SK-N-SH (cell line): Measurements from ENCODE around the gene ASTN2. TPM values are rescaled to one million over a fixed set of nuclear protein-coding genes. Genes with fewer than 3 reads are reported as not detected.

Experiments
- CTCF ChIA-PET: fragments of 300-600, 350-600 bp; formaldehyde crosslinking; extraction: SDS; loops from one replicate; lab custom pipeline; 2021; lab: Yijun Ruan, JAX
- POLR2A ChIA-PET: fragments of 350-600 bp; sonication (Branson Sonifier 250); formaldehyde crosslinking; extraction: SDS; loops from one replicate; lab custom pipeline; 2020; ENCODE audit warnings: antibody characterized with exemption, inconsistent platforms; lab: Yijun Ruan, JAX
- DNase-seq: peaks from one replicate; pipeline ENCODE4 v3.0.0; 2012
- H2AFZ ChIP-seq: fragments of 200-600 bp; sonication (generic); 2 replicates; pipeline ENCODE4 v1.8.1; 2016; ENCODE audit warnings: antibody characterized with exemption, mild to moderate bottlenecking, low read depth
- H3F3A ChIP-seq: fragments of 200-600 bp; sonication (generic); replicated peaks from 2 replicates; pipeline ENCODE3; 2016; ENCODE audit warnings: antibody characterized with exemption, mild to moderate bottlenecking; ENCODE audit not compliant: insufficient read depth
- H3K27ac ChIP-seq, 2 experiments: fragments of 200-500 bp in 1 of 2; fragments of 200-600 bp in 1 of 2; sonication (Bioruptor generic) in 1 of 2; sonication (generic), shearing (Covaris generic) in 1 of 2; 2 replicates each; pipeline versions ENCODE4 v1.5.1 to v1.6.1; 2014 to 2016; ENCODE audit warnings: low read depth in 2 of 2, inconsistent platforms in 1 of 2, low read length in 1 of 2, mild to moderate bottlenecking in 1 of 2, mixed read lengths in 1 of 2
- H3K27me3 ChIP-seq: fragments of 200-600 bp; sonication (generic), shearing (Covaris generic); 2 replicates; pipeline ENCODE4 v1.6.1; 2016; ENCODE audit warnings: mixed run types; ENCODE audit not compliant: insufficient read depth
- H3K36me3 ChIP-seq, 2 experiments: fragments of 200-500 bp in 1 of 2; fragments of 200-600 bp in 1 of 2; sonication (Bioruptor generic) in 1 of 2; sonication (generic) in 1 of 2; replicated peaks in 1 of 2; 2 replicates each; pipeline versions ENCODE3 to v1.5.1; 2014 to 2016; ENCODE audit warnings: low read length in 1 of 2, mild to moderate bottlenecking in 1 of 2; ENCODE audit not compliant: insufficient read depth in 2 of 2, control insufficient read depth in 1 of 2
- H3K4me1 ChIP-seq, 2 experiments: fragments of 200-500 bp in 1 of 2; fragments of 200-600 bp in 1 of 2; sonication (Bioruptor generic) in 1 of 2; sonication (generic), shearing (Covaris generic) in 1 of 2; 2 replicates each; pipeline versions ENCODE4 v1.5.1 to v1.6.1; 2014 to 2016; ENCODE audit warnings: low read depth in 1 of 2, low read length in 1 of 2, mixed run types in 1 of 2; ENCODE audit not compliant: insufficient read depth in 2 of 2, control insufficient read depth in 1 of 2
- H3K4me2 ChIP-seq: fragments of 200-600 bp; sonication (generic), shearing (Covaris generic); 2 replicates; pipeline ENCODE4 v1.6.1; 2017; ENCODE audit warnings: mixed run types
- H3K4me3 ChIP-seq, 2 experiments: fragments of 200-500 bp in 1 of 2; fragments of 200-600 bp in 1 of 2; sonication (Bioruptor generic) in 1 of 2; sonication (generic), shearing (Covaris generic) in 1 of 2; 2 replicates each; pipeline versions ENCODE4 v1.5.1 to v1.8.1; 2014 to 2016; ENCODE audit warnings: low read depth in 2 of 2, inconsistent platforms in 1 of 2, low read length in 1 of 2, mild to moderate bottlenecking in 1 of 2, mixed read lengths in 1 of 2, moderate library complexity in 1 of 2
- H3K79me2 ChIP-seq: fragments of 200-600 bp; sonication (generic); 2 replicates; pipeline ENCODE4 v1.8.1; 2017; ENCODE audit warnings: mild to moderate bottlenecking; ENCODE audit not compliant: insufficient read depth
- H3K9ac ChIP-seq: fragments of 200-600 bp; sonication (generic); 2 replicates; pipeline ENCODE4 v1.6.1; 2017; ENCODE audit warnings: mixed run types
- H3K9me2 ChIP-seq: fragments of 200-600 bp; sonication (generic); 2 replicates; pipeline ENCODE4 v1.6.1; 2017; ENCODE audit warnings: mixed run types
- H3K9me3 ChIP-seq: fragments of 200-600 bp; sonication (generic); 2 replicates; pipeline ENCODE4 v1.6.1; 2017; ENCODE audit warnings: mixed run types, mild to moderate bottlenecking, moderate library complexity
- H4K20me1 ChIP-seq: fragments of 200-600 bp; sonication (generic); 2 replicates; pipeline ENCODE4 v1.6.1; 2017; ENCODE audit warnings: mild to moderate bottlenecking, mixed run types; ENCODE audit not compliant: insufficient read depth
- EP300 ChIP-seq, 2 experiments: IDR thresholded peaks; 2 replicates each; pipeline versions ENCODE4 v1.4.0 to v1.6.1; 2012; ENCODE audit warnings: borderline replicate concordance in 1 of 2, low read depth in 1 of 2, low read length in 1 of 2
- NFIC ChIP-seq: IDR thresholded peaks from 2 replicates; pipeline ENCODE4 v1.4.0; 2012; ENCODE audit warnings: borderline replicate concordance
- NRF1 ChIP-seq: IDR thresholded peaks from 2 replicates; pipeline ENCODE4 v1.6.1; 2012; ENCODE audit warnings: low read depth, mild to moderate bottlenecking, low read length
- RFX5 ChIP-seq: IDR thresholded peaks from 2 replicates; pipeline ENCODE4 v1.6.1; 2012; ENCODE audit warnings: mild to moderate bottlenecking, improper control_type of control experiment, low read length
- SIN3A ChIP-seq: IDR thresholded peaks from 2 replicates; pipeline ENCODE4 v1.6.1; 2012; ENCODE audit warnings: low read depth, mild to moderate bottlenecking, low read length, moderate library complexity, borderline replicate concordance
- SMC3 ChIP-seq: IDR thresholded peaks from 2 replicates; pipeline ENCODE4 v1.6.1; 2012; ENCODE audit warnings: low read depth, low read length, improper control_type of control experiment
- TAF1 ChIP-seq: IDR thresholded peaks from 2 replicates; pipeline ENCODE4 v1.6.1; 2012; ENCODE audit warnings: low read depth, mild to moderate bottlenecking, low read length, moderate library complexity, borderline replicate concordance
- TCF12 ChIP-seq: IDR thresholded peaks from 2 replicates; pipeline ENCODE4 v1.4.0; 2012
- TEAD4 ChIP-seq: IDR thresholded peaks from 2 replicates; pipeline ENCODE4 v1.4.0; 2012; ENCODE audit warnings: mild to moderate bottlenecking, borderline replicate concordance; ENCODE audit not compliant: insufficient read depth
- WGBS: methylation state at CpG from one replicate; pipeline ENCODE4 v1.1.6; 2017; ENCODE audit warnings: low lambda C conversion rate; 5-methylcytosine and 5-hydroxymethylcytosine counted together
- polyA plus RNA-seq, 3 experiments: library from polyadenylated mRNA; depleted of rRNA; stranded (reverse); fragments of >200 nt; gene quantifications; 2 replicates each; pipeline ENCODE4 v1.2.3, GENCODE V29; 2012
- TF ChIP-seq, protein P1 (sequence below): IDR thresholded peaks from 2 replicates; pipeline ENCODE4 v1.4.0; 2012; ENCODE audit warnings: low read depth
- TF ChIP-seq, protein P2 (sequence below): IDR thresholded peaks from 2 replicates; pipeline ENCODE4 v1.4.0; 2012; ENCODE audit warnings: low read depth, borderline replicate concordance
- TF ChIP-seq, protein P3 (sequence below): IDR thresholded peaks from 2 replicates; pipeline ENCODE4 v1.4.0; 2012; ENCODE audit warnings: low read depth, borderline replicate concordance
- TF ChIP-seq, protein P4 (sequence below): IDR thresholded peaks from 2 replicates; pipeline ENCODE4 v1.6.1; 2012; ENCODE audit warnings: mild to moderate bottlenecking, low read depth, low read length, moderate library complexity
- TF ChIP-seq, protein P5 (sequence below): fragments of 200-600 bp; sonication (generic); IDR thresholded peaks from 2 replicates; pipeline ENCODE4 v1.6.1; 2017; ENCODE audit warnings: antibody characterized with exemption, mild to moderate bottlenecking, moderate library complexity

ASTN2 gene
- polyA plus RNA-seq, 1 of the 3 experiments (the other 2 are of a cell fraction) = 6.6 TPM

DNA sequence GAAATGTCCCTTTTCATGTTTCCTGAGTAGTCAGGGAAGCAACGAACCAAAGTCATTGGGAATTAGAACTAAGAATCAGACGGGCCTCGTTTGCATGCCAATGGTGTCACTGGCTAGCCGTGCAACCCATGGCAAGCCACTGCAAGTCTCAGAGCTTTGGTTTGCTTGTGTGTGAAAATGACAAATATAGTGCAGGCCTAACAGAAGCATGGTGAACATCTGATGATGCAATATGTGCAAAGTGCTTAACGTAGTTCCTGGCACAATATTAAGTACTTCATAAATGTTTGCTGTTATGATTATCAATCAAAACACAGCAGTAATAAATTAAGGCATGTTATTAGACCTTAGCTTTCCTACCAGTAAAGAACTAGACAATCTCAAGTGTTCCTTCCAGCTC lies 845.7 kb downstream of the ASTN2 start (continued):
- no peak for TF ChIP-seq SIN3A
- TF ChIP-seq, protein P1, sequence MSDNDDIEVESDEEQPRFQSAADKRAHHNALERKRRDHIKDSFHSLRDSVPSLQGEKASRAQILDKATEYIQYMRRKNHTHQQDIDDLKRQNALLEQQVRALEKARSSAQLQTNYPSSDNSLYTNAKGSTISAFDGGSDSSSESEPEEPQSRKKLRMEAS = no peak
- no peak for TF ChIP-seq EP300 (IDR thresholded peaks at IDR 0.05; ENCODE audit: borderline replicate concordance in 1 of 2, low read depth in 1 of 2, low read length in 1 of 2)
- TF ChIP-seq, protein P2, sequence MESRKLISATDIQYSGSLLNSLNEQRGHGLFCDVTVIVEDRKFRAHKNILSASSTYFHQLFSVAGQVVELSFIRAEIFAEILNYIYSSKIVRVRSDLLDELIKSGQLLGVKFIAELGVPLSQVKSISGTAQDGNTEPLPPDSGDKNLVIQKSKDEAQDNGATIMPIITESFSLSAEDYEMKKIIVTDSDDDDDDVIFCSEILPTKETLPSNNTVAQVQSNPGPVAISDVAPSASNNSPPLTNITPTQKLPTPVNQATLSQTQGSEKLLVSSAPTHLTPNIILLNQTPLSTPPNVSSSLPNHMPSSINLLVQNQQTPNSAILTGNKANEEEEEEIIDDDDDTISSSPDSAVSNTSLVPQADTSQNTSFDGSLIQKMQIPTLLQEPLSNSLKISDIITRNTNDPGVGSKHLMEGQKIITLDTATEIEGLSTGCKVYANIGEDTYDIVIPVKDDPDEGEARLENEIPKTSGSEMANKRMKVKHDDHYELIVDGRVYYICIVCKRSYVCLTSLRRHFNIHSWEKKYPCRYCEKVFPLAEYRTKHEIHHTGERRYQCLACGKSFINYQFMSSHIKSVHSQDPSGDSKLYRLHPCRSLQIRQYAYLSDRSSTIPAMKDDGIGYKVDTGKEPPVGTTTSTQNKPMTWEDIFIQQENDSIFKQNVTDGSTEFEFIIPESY = no peak
- TF ChIP-seq RFX5 = no peak
- no peak for TF ChIP-seq NRF1
- TF ChIP-seq TEAD4 = no peak
- TF ChIP-seq TAF1 = no peak
- no peak for TF ChIP-seq SMC3
- TF ChIP-seq, protein P3, sequence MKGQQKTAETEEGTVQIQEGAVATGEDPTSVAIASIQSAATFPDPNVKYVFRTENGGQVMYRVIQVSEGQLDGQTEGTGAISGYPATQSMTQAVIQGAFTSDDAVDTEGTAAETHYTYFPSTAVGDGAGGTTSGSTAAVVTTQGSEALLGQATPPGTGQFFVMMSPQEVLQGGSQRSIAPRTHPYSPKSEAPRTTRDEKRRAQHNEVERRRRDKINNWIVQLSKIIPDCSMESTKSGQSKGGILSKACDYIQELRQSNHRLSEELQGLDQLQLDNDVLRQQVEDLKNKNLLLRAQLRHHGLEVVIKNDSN = no peak
- TF ChIP-seq, all 33 proteins: peak for 0

DNA sequence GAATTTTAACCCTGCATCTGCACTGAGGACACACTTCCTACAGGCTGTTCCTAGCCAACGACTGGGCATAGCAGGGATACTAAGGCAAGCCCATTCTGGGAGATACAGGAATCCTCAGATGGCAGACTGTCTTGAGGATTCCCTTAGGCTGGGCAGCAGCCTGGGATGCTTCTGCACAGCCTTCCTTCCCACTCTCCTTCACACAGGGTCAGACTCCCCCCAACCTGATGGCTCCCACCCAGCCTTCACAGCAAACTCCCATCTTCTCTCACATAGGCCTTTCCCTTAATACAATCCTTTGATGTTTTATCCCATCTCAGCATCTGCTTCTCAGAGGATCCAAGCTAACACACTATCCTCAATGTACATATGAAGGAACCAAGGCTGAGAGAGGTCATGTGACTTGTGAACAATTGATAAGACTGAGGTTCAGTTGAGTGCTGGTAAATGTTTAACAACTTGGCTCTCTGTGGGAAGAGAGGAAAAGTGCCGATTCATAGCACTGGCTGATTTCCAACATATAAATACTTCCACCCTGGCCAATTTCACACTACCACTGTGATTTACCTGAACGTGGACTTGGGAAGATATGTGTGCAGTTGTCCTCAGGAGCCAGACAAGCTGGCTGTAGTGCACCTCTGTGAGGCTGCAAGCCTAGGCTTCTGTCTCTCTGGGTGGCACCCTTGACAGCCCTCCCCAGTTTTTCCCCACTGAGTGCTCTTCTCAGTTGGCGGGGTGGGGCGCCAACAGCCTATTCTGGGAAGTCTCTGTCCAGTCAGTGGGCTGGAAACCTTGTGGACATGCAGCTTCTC lies 848.0 kb downstream of the ASTN2 start:
- H3K4me2 ChIP-seq = no peak overlapping the region
- CTCF ChIA-PET = interaction anchor here (2.1 to 7.8 kb wide), 2 partner anchors 415 to 976 kb away, joined by 6 to 100 read pairs; no protein-coding TSS in a partner anchor

More for the DNA sequence above, 848.0 kb downstream of the ASTN2 start:
- H4K20me1 ChIP-seq = no peaks in the 10 kb centered on the region
- no peak overlapping the region for H2AFZ ChIP-seq
- H3F3A ChIP-seq = no peaks in the 10 kb centered on the region
- H3K9me3 ChIP-seq = no peaks in the 10 kb centered on the region
- no peak overlapping the region for H3K9ac ChIP-seq
- no peaks in the 10 kb centered on the region for H3K79me2 ChIP-seq
- H3K4me1 ChIP-seq = peaks cover 6 to 9% of the 10 kb centered on the region in 2 experiments; a peak in 2 of 4 replicates
- H3K27ac ChIP-seq = peak overlapping the region; percentile 34 to 42; a peak in 2 of 4 replicates
- no peaks in the 10 kb centered on the region for H3K9me2 ChIP-seq
- no peaks in the 10 kb centered on the region for H3K36me3 ChIP-seq
- DNase-seq = no peak
- POLR2A ChIA-PET = no interaction called here
- no peak overlapping the region for H3K4me3 ChIP-seq
- TF ChIP-seq, protein P4, sequence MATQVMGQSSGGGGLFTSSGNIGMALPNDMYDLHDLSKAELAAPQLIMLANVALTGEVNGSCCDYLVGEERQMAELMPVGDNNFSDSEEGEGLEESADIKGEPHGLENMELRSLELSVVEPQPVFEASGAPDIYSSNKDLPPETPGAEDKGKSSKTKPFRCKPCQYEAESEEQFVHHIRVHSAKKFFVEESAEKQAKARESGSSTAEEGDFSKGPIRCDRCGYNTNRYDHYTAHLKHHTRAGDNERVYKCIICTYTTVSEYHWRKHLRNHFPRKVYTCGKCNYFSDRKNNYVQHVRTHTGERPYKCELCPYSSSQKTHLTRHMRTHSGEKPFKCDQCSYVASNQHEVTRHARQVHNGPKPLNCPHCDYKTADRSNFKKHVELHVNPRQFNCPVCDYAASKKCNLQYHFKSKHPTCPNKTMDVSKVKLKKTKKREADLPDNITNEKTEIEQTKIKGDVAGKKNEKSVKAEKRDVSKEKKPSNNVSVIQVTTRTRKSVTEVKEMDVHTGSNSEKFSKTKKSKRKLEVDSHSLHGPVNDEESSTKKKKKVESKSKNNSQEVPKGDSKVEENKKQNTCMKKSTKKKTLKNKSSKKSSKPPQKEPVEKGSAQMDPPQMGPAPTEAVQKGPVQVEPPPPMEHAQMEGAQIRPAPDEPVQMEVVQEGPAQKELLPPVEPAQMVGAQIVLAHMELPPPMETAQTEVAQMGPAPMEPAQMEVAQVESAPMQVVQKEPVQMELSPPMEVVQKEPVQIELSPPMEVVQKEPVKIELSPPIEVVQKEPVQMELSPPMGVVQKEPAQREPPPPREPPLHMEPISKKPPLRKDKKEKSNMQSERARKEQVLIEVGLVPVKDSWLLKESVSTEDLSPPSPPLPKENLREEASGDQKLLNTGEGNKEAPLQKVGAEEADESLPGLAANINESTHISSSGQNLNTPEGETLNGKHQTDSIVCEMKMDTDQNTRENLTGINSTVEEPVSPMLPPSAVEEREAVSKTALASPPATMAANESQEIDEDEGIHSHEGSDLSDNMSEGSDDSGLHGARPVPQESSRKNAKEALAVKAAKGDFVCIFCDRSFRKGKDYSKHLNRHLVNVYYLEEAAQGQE = no peak
- TF ChIP-seq, protein P5, sequence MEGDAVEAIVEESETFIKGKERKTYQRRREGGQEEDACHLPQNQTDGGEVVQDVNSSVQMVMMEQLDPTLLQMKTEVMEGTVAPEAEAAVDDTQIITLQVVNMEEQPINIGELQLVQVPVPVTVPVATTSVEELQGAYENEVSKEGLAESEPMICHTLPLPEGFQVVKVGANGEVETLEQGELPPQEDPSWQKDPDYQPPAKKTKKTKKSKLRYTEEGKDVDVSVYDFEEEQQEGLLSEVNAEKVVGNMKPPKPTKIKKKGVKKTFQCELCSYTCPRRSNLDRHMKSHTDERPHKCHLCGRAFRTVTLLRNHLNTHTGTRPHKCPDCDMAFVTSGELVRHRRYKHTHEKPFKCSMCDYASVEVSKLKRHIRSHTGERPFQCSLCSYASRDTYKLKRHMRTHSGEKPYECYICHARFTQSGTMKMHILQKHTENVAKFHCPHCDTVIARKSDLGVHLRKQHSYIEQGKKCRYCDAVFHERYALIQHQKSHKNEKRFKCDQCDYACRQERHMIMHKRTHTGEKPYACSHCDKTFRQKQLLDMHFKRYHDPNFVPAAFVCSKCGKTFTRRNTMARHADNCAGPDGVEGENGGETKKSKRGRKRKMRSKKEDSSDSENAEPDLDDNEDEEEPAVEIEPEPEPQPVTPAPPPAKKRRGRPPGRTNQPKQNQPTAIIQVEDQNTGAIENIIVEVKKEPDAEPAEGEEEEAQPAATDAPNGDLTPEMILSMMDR = no peak
- TF ChIP-seq NFIC = peak; percentile 55; the same call in 1 of the 2 replicates
- TF ChIP-seq, protein P3 = peak; percentile 63; the same call in 1 of the 2 replicates
- TF ChIP-seq TCF12 = 0 out of 2 replicates have a peak, but pooled peaks have one; percentile 39
- TF ChIP-seq, all 33 proteins: peak for 3
- 58% methylated on average over 3 of the region's 5 CpGs for WGBS
- H3K27me3 ChIP-seq = no peaks in the 10 kb centered on the region
